Mucosa of descending colon (tissue), 3 donors: ENCODE data around the gene NRIP1. TPM values are rescaled to one million over a fixed set of nuclear protein-coding genes. Genes with fewer than 3 reads are reported as not detected.
"Not testable (repeated sequence)": the region's sequence is repeated elsewhere in the genome, so short reads cannot be mapped to it uniquely, and the experiment has no call there.

Experiments used
- ATAC-seq: fragments of 200-7000 bp; cut with Tn5 transposase; one replicate; pipeline ENCODE4 v1.9.1; 2020; ENCODE audit warnings: mild to moderate bottlenecking, moderate library complexity
- DNase-seq, 3 donors: peaks; one replicate each; pipeline ENCODE4 v3.0.0-alpha.2; 2020
- H3K36me3 ChIP-seq: fragments of 200-600 bp; one replicate; pipeline ENCODE4 v1.8.0; 2021; ENCODE audit warnings: low read depth, mild to moderate bottlenecking
- H3K4me1 ChIP-seq: fragments of 200-600 bp; one replicate; pipeline ENCODE4 v1.8.0; 2021; ENCODE audit warnings: low read depth, mild to moderate bottlenecking
- H3K4me3 ChIP-seq: fragments of 200-600 bp; one replicate; pipeline ENCODE4 v1.8.0; 2021; ENCODE audit warnings: mild to moderate bottlenecking
- H3K9me3 ChIP-seq: fragments of 200-600 bp; one replicate; pipeline ENCODE4 v1.8.0; 2021; ENCODE audit warnings: mild to moderate bottlenecking
- CTCF ChIP-seq: fragments of 200-600 bp; IDR thresholded peaks from one replicate; pipeline ENCODE4 v1.8.0; 2022; ENCODE audit warnings: antibody characterized with exemption, mild to moderate bottlenecking
- intact Hi-C, 2 donors: fragments of 100-400 bp; cut with DNase I in 1 of 2; cut with micrococcal nuclease in 1 of 2; formaldehyde crosslinking; loops; one replicate each; pipeline versions ENCODE4 v1.11.0 to v1.11.1; 2022; cut with DNase I, micrococcal nuclease
- total RNA-seq, 3 donors: library from RNA; stranded (reverse); fragmentation: NEBNext Ultra II Directional in 2 of 3; extraction: Animal tissue kit (Norgen Biotek cat#: 25700) in 2 of 3; gene quantifications; one replicate each; pipeline versions ENCODE4 v1.2.1 to v1.2.4, GENCODE V29; 2021 to 2023
- donor health status: DM: no; HTN: no; CAD: no; lungs with moderate emphysema.
- donor health status: DM: no; HTN: no; CAD: no.
- donor health status: DM: no; HTN: yes; CAD: no.

Gene NRIP1
- total RNA-seq, 3 donors from 2014 or later, result 64.3 to 91.8 (median 77.1) TPM

GRCh38 chr21:14947613-14948160 is 117.1 kb downstream of the NRIP1 start:
- intact Hi-C loops, result no loop called here
- ATAC-seq, result no peak
- no peak overlapping the region for H3K4me3 ChIP-seq
- TF ChIP-seq CTCF, result no peak
- no peaks in the 10 kb centered on the region for H3K4me1 ChIP-seq
- H3K36me3 ChIP-seq, result no peaks in the 10 kb centered on the region
- peaks cover 3% of the 10 kb centered on the region for H3K9me3 ChIP-seq
- DNase-seq, result no peak

GRCh38 chr21:14945176-14945575 is 119.6 kb downstream of the NRIP1 start:
- no peaks in the 10 kb centered on the region for H3K4me1 ChIP-seq
- intact Hi-C loops, result no loop called here
- no peak for TF ChIP-seq CTCF
- DNase-seq (no peak), ATAC-seq (peak; percentile 58)
- H3K9me3 ChIP-seq, result peaks cover 3% of the 10 kb centered on the region
- H3K36me3 ChIP-seq, result no peaks in the 10 kb centered on the region
- H3K4me3 ChIP-seq, result no peak overlapping the region

GRCh38 chr21:14943616-14944015 is 121.2 kb downstream of the NRIP1 start:
- ATAC-seq (no peak), DNase-seq (no peak)
- TF ChIP-seq CTCF, result no peak
- Histone ChIP-seq H3K36me3 (no peaks in the 10 kb centered on the region), H3K4me1 (no peaks in the 10 kb centered on the region), H3K9me3 (peaks cover 3% of the 10 kb centered on the region), H3K4me3 (no peak overlapping the region)
- intact Hi-C loops, result no loop called here

GRCh38 chr21:14942801-14943490 is 121.9 kb downstream of the NRIP1 start:
- H3K36me3 ChIP-seq, result no peaks in the 10 kb centered on the region
- peaks cover 2% of the 10 kb centered on the region for H3K9me3 ChIP-seq
- H3K4me1 ChIP-seq, result no peaks in the 10 kb centered on the region
- intact Hi-C loops, result no loop called here
- H3K4me3 ChIP-seq, result no peak overlapping the region
- ATAC-seq (no peak), DNase-seq (no peak)
- TF ChIP-seq CTCF, result no peak

GRCh38 chr21:14927324-14927723 is 137.5 kb downstream of the NRIP1 start:
- H3K9me3 ChIP-seq, H3K4me1 ChIP-seq, intact Hi-C loops, H3K4me3 ChIP-seq, H3K36me3 ChIP-seq, ATAC-seq, DNase-seq: not testable (repeated sequence)

GRCh38 chr21:14926186-14926585 is 138.6 kb downstream of the NRIP1 start:
- ATAC-seq (no peak), DNase-seq (no peak)
- no peak for TF ChIP-seq CTCF
- H3K4me3 ChIP-seq, result no peak overlapping the region
- no peaks in the 10 kb centered on the region for H3K9me3 ChIP-seq
- no peaks in the 10 kb centered on the region for H3K4me1 ChIP-seq
- intact Hi-C loops, result no loop called here
- H3K36me3 ChIP-seq, result no peaks in the 10 kb centered on the region
